Measurements from ENCODE around the gene RAB37. TPM values are rescaled to one million over a fixed set of nuclear protein-coding genes. Genes with fewer than 3 reads are reported as not detected.

Gene RAB37
- total and polyA plus RNA-seq, 9 of the 15 experiments (the other 6 are each of a cell fraction or from before 2014, with no cell fraction given), result 0.03 to 0.27 (median 0.11) TPM; not detected in 4

DNA sequence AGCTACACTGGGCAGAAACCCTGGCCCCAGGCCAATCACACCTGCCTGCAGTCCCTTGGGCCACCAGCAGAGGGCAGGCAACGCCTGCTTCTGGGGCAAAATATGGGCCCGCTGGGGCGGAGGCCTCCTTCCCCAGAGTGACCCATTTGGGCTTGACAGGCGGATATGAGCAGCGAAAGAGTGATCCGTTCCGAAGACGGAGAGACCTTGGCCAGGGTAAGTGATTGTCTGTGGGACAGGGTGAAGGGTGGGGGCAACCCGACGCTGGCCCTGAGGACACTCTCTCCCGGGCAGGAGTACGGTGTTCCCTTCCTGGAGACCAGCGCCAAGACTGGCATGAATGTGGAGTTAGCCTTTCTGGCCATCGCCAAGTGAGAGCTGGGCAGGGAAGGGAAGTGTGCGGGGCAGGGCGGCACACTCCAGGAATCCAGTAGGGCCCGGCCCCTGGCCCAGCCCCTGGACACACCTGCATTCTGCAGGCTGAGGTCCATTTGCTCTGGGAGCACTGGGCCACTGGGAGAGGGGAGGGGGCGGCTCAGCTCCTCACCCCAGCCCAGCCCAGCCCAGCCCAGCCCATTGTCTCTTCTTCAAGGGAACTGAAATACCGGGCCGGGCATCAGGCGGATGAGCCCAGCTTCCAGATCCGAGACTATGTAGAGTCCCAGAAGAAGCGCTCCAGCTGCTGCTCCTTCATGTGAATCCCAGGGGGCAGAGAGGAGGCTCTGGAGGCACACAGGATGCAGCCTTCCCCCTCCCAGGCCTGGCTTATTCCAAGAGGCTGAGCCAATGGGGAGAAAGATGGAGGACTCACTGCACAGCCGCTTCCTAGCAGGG lies 7.9 kb downstream of the RAB37 start (continued):
- TF ChIP-seq CBFB (CRISPR knock-in tag; IDR thresholded peaks at IDR 0.05), result no peak
- TF ChIP-seq HDAC6 (IDR thresholded peaks at IDR 0.05; ENCODE audit: low read depth, low read length), result no peak
- TF ChIP-seq KHSRP (IDR thresholded peaks at IDR 0.05), result no peak
- TF ChIP-seq, protein P1, sequence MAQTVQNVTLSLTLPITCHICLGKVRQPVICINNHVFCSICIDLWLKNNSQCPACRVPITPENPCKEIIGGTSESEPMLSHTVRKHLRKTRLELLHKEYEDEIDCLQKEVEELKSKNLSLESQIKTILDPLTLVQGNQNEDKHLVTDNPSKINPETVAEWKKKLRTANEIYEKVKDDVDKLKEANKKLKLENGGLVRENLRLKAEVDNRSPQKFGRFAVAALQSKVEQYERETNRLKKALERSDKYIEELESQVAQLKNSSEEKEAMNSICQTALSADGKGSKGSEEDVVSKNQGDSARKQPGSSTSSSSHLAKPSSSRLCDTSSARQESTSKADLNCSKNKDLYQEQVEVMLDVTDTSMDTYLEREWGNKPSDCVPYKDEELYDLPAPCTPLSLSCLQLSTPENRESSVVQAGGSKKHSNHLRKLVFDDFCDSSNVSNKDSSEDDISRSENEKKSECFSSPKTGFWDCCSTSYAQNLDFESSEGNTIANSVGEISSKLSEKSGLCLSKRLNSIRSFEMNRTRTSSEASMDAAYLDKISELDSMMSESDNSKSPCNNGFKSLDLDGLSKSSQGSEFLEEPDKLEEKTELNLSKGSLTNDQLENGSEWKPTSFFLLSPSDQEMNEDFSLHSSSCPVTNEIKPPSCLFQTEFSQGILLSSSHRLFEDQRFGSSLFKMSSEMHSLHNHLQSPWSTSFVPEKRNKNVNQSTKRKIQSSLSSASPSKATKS (CRISPR knock-in tag; IDR thresholded peaks at IDR 0.05), result no peak
- no peak for TF ChIP-seq ZNF444 (CRISPR knock-in tag; IDR thresholded peaks at IDR 0.05)
- TF ChIP-seq MXD1 (CRISPR knock-in tag; IDR thresholded peaks at IDR 0.05; ENCODE audit: borderline replicate concordance, poor library complexity, severe bottlenecking), result no peak
- TF ChIP-seq HLTF (IDR thresholded peaks at IDR 0.05), result 0 out of 2 replicates have a peak, but pooled peaks have one; percentile 41
- no peak for TF ChIP-seq ZBTB1 (CRISPR knock-in tag; IDR thresholded peaks at IDR 0.05; ENCODE audit: borderline replicate concordance, low read depth)
- TF ChIP-seq, protein P2, sequence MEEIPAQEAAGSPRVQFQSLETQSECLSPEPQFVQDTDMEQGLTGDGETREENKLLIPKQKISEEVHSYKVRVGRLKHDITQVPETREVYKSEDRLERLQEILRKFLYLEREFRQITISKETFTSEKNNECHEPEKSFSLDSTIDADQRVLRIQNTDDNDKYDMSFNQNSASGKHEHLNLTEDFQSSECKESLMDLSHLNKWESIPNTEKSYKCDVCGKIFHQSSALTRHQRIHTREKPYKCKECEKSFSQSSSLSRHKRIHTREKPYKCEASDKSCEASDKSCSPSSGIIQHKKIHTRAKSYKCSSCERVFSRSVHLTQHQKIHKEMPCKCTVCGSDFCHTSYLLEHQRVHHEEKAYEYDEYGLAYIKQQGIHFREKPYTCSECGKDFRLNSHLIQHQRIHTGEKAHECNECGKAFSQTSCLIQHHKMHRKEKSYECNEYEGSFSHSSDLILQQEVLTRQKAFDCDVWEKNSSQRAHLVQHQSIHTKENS (CRISPR knock-in tag; IDR thresholded peaks at IDR 0.05), result no peak
- no peak for TF ChIP-seq SP1 (CRISPR knock-in tag; IDR thresholded peaks at IDR 0.05)
- no peak for TF ChIP-seq WHSC1 (IDR thresholded peaks at IDR 0.05; ENCODE audit: low read length)
- no peak for TF ChIP-seq SLC30A9 (CRISPR knock-in tag; IDR thresholded peaks at IDR 0.05)
- no peak for TF ChIP-seq MIER1 (IDR thresholded peaks at IDR 0.05; ENCODE audit: low read depth)
- TF ChIP-seq MYC (IDR thresholded peaks at IDR 0.05; ENCODE audit: low read depth, low read length), result 0 out of 2 replicates have a peak, but pooled peaks have one; percentile 16
- no peak for TF ChIP-seq MYC (CRISPR knock-in tag; IDR thresholded peaks at IDR 0.05; ENCODE audit: borderline replicate concordance, low read depth)
- TF ChIP-seq SRF (CRISPR knock-in tag; IDR thresholded peaks at IDR 0.05), result no peak
- no peak for TF ChIP-seq JUNB (CRISPR knock-in tag; conservative IDR thresholded peaks at IDR 0.05)
- TF ChIP-seq JUND (IDR thresholded peaks at IDR 0.05; ENCODE audit: borderline replicate concordance, low read depth, low read length), result peak; percentile 39; the same call in 1 of the 2 replicates
- no peak; the same call in 2 of the 3 replicates for TF ChIP-seq JUND (tag; IDR thresholded peaks at IDR 0.05; ENCODE audit: borderline replicate concordance, low read depth, low read length)
- TF ChIP-seq, protein P3, sequence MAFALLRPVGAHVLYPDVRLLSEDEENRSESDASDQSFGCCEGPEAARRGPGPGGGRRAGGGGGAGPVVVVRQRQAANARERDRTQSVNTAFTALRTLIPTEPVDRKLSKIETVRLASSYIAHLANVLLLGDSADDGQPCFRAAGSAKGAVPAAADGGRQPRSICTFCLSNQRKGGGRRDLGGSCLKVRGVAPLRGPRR (CRISPR knock-in tag; IDR thresholded peaks at IDR 0.05), result no peak
- TF ChIP-seq RBM17 (IDR thresholded peaks at IDR 0.05; ENCODE audit: borderline replicate concordance, low read depth, low read length), result no peak
- no peak for TF ChIP-seq SRSF3 (IDR thresholded peaks at IDR 0.05; ENCODE audit: insufficient read depth, low read length)
- no peak for TF ChIP-seq E2F4 (CRISPR knock-in tag; IDR thresholded peaks at IDR 0.05; ENCODE audit: low read depth)

All from K562 (cell line).